Endothelial cell of umbilical vein (primary cell): ENCODE measurements around the gene SPTBN4. TPM values are rescaled to one million over a fixed set of nuclear protein-coding genes. Genes with fewer than 3 reads are reported as not detected.

ENCODE experiments used
- BruUV-seq: library from RNA; stranded (reverse); fragments of 400-500 nt; replicated peaks from 2 replicates; lab custom pipeline; 2021; lab: Mats Ljungman, UMichigan
- CTCF ChIA-PET: fragments of 300-600, 350-600 bp; sonication (Branson Sonifier 250); formaldehyde crosslinking; loops from one replicate; lab custom pipeline; 2021; ENCODE audit warnings: antibody characterized with exemption, inconsistent platforms; lab: Charles Lee
- POLR2A ChIA-PET: fragments of 300-600, 350-600 bp; sonication (Branson Sonifier 250); formaldehyde crosslinking; loops from one replicate; lab custom pipeline; 2021; ENCODE audit warnings: antibody characterized with exemption, inconsistent platforms; lab: Charles Lee
- DNase-seq: peaks from one replicate; pipeline ENCODE4 v3.0.0-alpha.2; 2011; ENCODE audit warnings: low read depth, low spot score
- FAIRE-seq: peaks from 2 replicates; lab custom pipeline; 2011; peaks lifted over from hg19 to GRCh38; lab: Jason Lieb, UNC
- H2AFZ ChIP-seq: 2 replicates; pipeline ENCODE4 v1.6.0; 2012; ENCODE audit warnings: low read depth, low read length, control low read depth, inconsistent platforms
- H3K27ac ChIP-seq: 2 replicates; pipeline ENCODE4 v1.5.1; 2011; ENCODE audit warnings: low read depth, mild to moderate bottlenecking, control low read depth, low read length, moderate library complexity; ENCODE audit not compliant: insufficient read depth
- H3K27me3 ChIP-seq, 2 experiments: 2 replicates each; pipeline versions ENCODE4 v1.6.0 to v1.6.1; 2011; ENCODE audit warnings: low read length in 2 of 2, mixed read lengths in 1 of 2; ENCODE audit not compliant: control insufficient read depth in 2 of 2, insufficient read depth in 2 of 2
- H3K36me3 ChIP-seq, 2 experiments: 2 replicates in 1 of 2; 3 replicates in 1 of 2; pipeline ENCODE4 v1.5.1; 2011; ENCODE audit warnings: low read length in 2 of 2, mild to moderate bottlenecking in 1 of 2, moderate library complexity in 1 of 2; ENCODE audit not compliant: control insufficient read depth in 2 of 2, insufficient read depth in 2 of 2; ENCODE audit errors: extremely low read depth in 1 of 2
- H3K4me1 ChIP-seq: 3 replicates; pipeline ENCODE4 v1.5.1; 2011; ENCODE audit warnings: mild to moderate bottlenecking, low read length; ENCODE audit not compliant: control insufficient read depth, insufficient read depth; ENCODE audit errors: extremely low read depth
- H3K4me2 ChIP-seq: 2 replicates; pipeline ENCODE4 v1.6.1; 2011; ENCODE audit warnings: low read length, control low read depth, mixed read lengths; ENCODE audit not compliant: insufficient read depth
- H3K4me3 ChIP-seq, 3 experiments: fragments of 200-600 bp in 1 of 3; sonication (generic), shearing (Covaris generic) in 1 of 3; replicated peaks in 1 of 3; 2 replicates each; pipeline ENCODE4 v1.5.1; 2011 to 2016; ENCODE audit warnings: control low read depth in 3 of 3, low read length in 3 of 3, mild to moderate bottlenecking in 2 of 3, inconsistent platforms in 1 of 3, low read depth in 1 of 3, moderate library complexity in 1 of 3; ENCODE audit not compliant: insufficient read depth in 1 of 3
- H3K79me2 ChIP-seq: 2 replicates; pipeline ENCODE4 v1.6.0; 2012; ENCODE audit warnings: low read length, inconsistent platforms; ENCODE audit not compliant: control insufficient read depth, insufficient read depth
- H3K9ac ChIP-seq: replicated peaks from 2 replicates; pipeline ENCODE3; 2011; ENCODE audit warnings: low read length, control low read depth; ENCODE audit not compliant: insufficient read depth; ENCODE audit errors: extremely low read depth
- H3K9me1 ChIP-seq: replicated peaks from 3 replicates; pipeline ENCODE4 v1.6.0; 2011; ENCODE audit warnings: mild to moderate bottlenecking, low read length; ENCODE audit not compliant: control insufficient read depth, insufficient read depth; ENCODE audit errors: extremely low read depth
- H3K9me3 ChIP-seq: replicated peaks from 2 replicates; pipeline ENCODE4 v1.5.1; 2012; ENCODE audit warnings: low read length, inconsistent platforms; ENCODE audit not compliant: control insufficient read depth, insufficient read depth
- H4K20me1 ChIP-seq: replicated peaks from 2 replicates; pipeline ENCODE3; 2011; ENCODE audit warnings: mild to moderate bottlenecking, low read length; ENCODE audit not compliant: control insufficient read depth, insufficient read depth; ENCODE audit errors: extremely low read depth
- EZH2 ChIP-seq: IDR thresholded peaks from 2 replicates; pipeline ENCODE4 v1.6.1; 2012; ENCODE audit warnings: borderline replicate concordance, low read depth, mild to moderate bottlenecking, moderate library complexity, low read length, inconsistent platforms; ENCODE audit not compliant: severe bottlenecking
- FOS ChIP-seq: IDR thresholded peaks from 2 replicates; pipeline ENCODE4 v1.6.1; 2011; ENCODE audit warnings: mild to moderate bottlenecking, low read length, moderate library complexity, borderline replicate concordance; ENCODE audit not compliant: insufficient read depth
- GATA2 ChIP-seq: IDR thresholded peaks from 2 replicates; pipeline ENCODE4 v1.7.0; 2011; ENCODE audit warnings: low read depth, mild to moderate bottlenecking, moderate library complexity, mixed read lengths, low read length; ENCODE audit not compliant: insufficient read length, insufficient read depth
- JUN ChIP-seq: IDR thresholded peaks from 2 replicates; pipeline ENCODE4 v1.6.1; 2011; ENCODE audit warnings: borderline replicate concordance, low read depth; ENCODE audit not compliant: insufficient read length, insufficient read depth
- MAX ChIP-seq: IDR thresholded peaks from 2 replicates; pipeline ENCODE4 v1.6.1; 2011; ENCODE audit not compliant: insufficient read depth, insufficient read length
- MYC ChIP-seq: IDR thresholded peaks from one replicate; pipeline ENCODE4 v1.6.1; 2011; ENCODE audit warnings: mild to moderate bottlenecking, low read depth, low read length
- POLR2A ChIP-seq: IDR thresholded peaks from 2 replicates; pipeline ENCODE4 v1.6.1; 2012; ENCODE audit warnings: low read depth, mild to moderate bottlenecking, control low read depth, low read length
- POLR2AphosphoS5 ChIP-seq: IDR thresholded peaks from 2 replicates; pipeline ENCODE4 v1.6.1; 2012; ENCODE audit warnings: low read depth, mild to moderate bottlenecking, control low read depth, low read length, moderate library complexity; ENCODE audit not compliant: insufficient read depth
- dilution Hi-C: fragments of 300-500 bp; cut with MboI; formaldehyde crosslinking; loops from one replicate; pipeline ENCODE4 v1.15.0; 2019; ENCODE audit warnings: low sequenced_read_pairs; ENCODE audit not compliant: extremely low pct_ligation_motif_present
- intact Hi-C: fragments of 100-400 bp; cut with micrococcal nuclease; formaldehyde crosslinking; loops from one replicate; pipeline ENCODE4 v1.10.0; 2022
- polyA plus RNA-seq, 4 experiments: library from polyadenylated mRNA; depleted of rRNA in 3 of 4; stranded (reverse) in 3 of 4; unstranded in 1 of 4; fragments of >200 nt; gene quantifications; 2 replicates each; pipeline versions ENCODE4 v1.2.1 to v1.2.3, GENCODE V29; 2011 to 2012; ENCODE audit warnings: missing spikeins in 1 of 4
- total RNA-seq: library from RNA; stranded (reverse); gene quantifications from 2 replicates; pipeline ENCODE4 v1.2.3, GENCODE V29; 2021
- TF ChIP-seq, protein P1 (sequence below), 2 donors: IDR thresholded peaks; 1 replicate in 1 of 2; 2 replicates in 1 of 2; pipeline ENCODE4 v1.5.1; 2011; ENCODE audit warnings: low read length in 2 of 2, mild to moderate bottlenecking in 2 of 2, moderate library complexity in 2 of 2, control low read depth in 1 of 2, inconsistent platforms in 1 of 2, low read depth in 1 of 2; ENCODE audit not compliant: insufficient read depth in 1 of 2; ENCODE audit errors: extremely low read depth in 1 of 2

SPTBN4 gene
- total and polyA plus RNA-seq, 2 donors (not counting 3 experiments of a cell fraction or from before 2014, with no cell fraction given), result 0.33 TPM; not detected in 1

- peaks cover 21 to 22% of the 10 kb centered on the region in 2 experiments for H3K27me3 ChIP-seq
- no peak overlapping the region for H3K4me3 ChIP-seq
- no peak overlapping the region for H2AFZ ChIP-seq
- H3K9me1 ChIP-seq, result no peaks in the 10 kb centered on the region
- H3K9me3 ChIP-seq, result no peaks in the 10 kb centered on the region
- no peaks in the 10 kb centered on the region for H4K20me1 ChIP-seq
- H3K4me1 ChIP-seq, result no peaks in the 10 kb centered on the region
- H3K4me2 ChIP-seq, result no peak overlapping the region
- H3K27ac ChIP-seq, result no peak overlapping the region
- H3K9ac ChIP-seq, result no peak overlapping the region
- ChIA-PET CTCF (interaction anchor here (0.7 to 2.6 kb wide), 6 partner anchors 8 to 79 kb away, joined by 3 to 9 read pairs (median 3); no protein-coding TSS in a partner anchor), POLR2A (interaction anchor here (0.6 kb wide), 1 partner anchor 13 kb away, joined by 5 read pairs; no protein-coding TSS in a partner anchor)
- H3K79me2 ChIP-seq, result no peaks in the 10 kb centered on the region
- DNase-seq, result no peak
- no TSS peak for BruUV-seq
- TF ChIP-seq GATA2 (no peak), MAX (no peak), POLR2AphosphoS5 (no peak), JUN (no peak), POLR2A (no peak), FOS (no peak), EZH2 (no peak), MYC (no peak)
- TF ChIP-seq, protein P1, sequence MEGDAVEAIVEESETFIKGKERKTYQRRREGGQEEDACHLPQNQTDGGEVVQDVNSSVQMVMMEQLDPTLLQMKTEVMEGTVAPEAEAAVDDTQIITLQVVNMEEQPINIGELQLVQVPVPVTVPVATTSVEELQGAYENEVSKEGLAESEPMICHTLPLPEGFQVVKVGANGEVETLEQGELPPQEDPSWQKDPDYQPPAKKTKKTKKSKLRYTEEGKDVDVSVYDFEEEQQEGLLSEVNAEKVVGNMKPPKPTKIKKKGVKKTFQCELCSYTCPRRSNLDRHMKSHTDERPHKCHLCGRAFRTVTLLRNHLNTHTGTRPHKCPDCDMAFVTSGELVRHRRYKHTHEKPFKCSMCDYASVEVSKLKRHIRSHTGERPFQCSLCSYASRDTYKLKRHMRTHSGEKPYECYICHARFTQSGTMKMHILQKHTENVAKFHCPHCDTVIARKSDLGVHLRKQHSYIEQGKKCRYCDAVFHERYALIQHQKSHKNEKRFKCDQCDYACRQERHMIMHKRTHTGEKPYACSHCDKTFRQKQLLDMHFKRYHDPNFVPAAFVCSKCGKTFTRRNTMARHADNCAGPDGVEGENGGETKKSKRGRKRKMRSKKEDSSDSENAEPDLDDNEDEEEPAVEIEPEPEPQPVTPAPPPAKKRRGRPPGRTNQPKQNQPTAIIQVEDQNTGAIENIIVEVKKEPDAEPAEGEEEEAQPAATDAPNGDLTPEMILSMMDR (IDR thresholded peaks at IDR 0.05; ENCODE audit: extremely low read depth in 1 of 2, insufficient read depth in 1 of 2, low read depth in 1 of 2, low read length in 2 of 2), result no peak
- intact Hi-C loops, result no loop called here
- dilution Hi-C loops, result no loop called here
- FAIRE-seq, result no peak
- H3K36me3 ChIP-seq, result no peaks in the 10 kb centered on the region
Measured at GRCh38 chr19:40555978-40556689, 89.3 kb downstream of the SPTBN4 start.
